Astrocyte (in vitro differentiated cells and primary cell): Measurements from ENCODE around the gene FAM221B. TPM values are rescaled to one million over a fixed set of nuclear protein-coding genes. Genes with fewer than 3 reads are reported as not detected.

Source experiments
- DNase-seq: peaks from one replicate; pipeline ENCODE4 v3.0.0-alpha.2; 2010; ENCODE audit warnings: low read depth
- FAIRE-seq: peaks from 2 replicates; lab custom pipeline; 2011; peaks lifted over from hg19 to GRCh38; lab: Jason Lieb, UNC
- H2AFZ ChIP-seq: 2 replicates; pipeline ENCODE4 v1.6.0; 2012; ENCODE audit warnings: low read depth, low read length, inconsistent platforms
- H3K27ac ChIP-seq: 2 replicates; pipeline ENCODE4 v1.5.1; 2011; ENCODE audit warnings: low read depth, low read length, inconsistent platforms
- H3K27me3 ChIP-seq: 2 replicates; pipeline ENCODE4 v1.6.0; 2011; ENCODE audit warnings: low read length, inconsistent platforms; ENCODE audit not compliant: insufficient read depth
- H3K36me3 ChIP-seq: 2 replicates; pipeline ENCODE4 v1.5.1; 2011; ENCODE audit warnings: low read length, inconsistent platforms; ENCODE audit not compliant: insufficient read depth
- H3K4me1 ChIP-seq: 2 replicates; pipeline ENCODE4 v1.5.1; 2011; ENCODE audit warnings: low read length, inconsistent platforms; ENCODE audit not compliant: insufficient read depth
- H3K4me2 ChIP-seq: 2 replicates; pipeline ENCODE4 v1.6.0; 2012; ENCODE audit warnings: low read length, inconsistent platforms
- H3K4me3 ChIP-seq: 2 replicates; pipeline ENCODE4 v1.5.1; 2011; ENCODE audit warnings: low read depth, mild to moderate bottlenecking, low read length, inconsistent platforms; ENCODE audit not compliant: insufficient read depth
- H3K79me2 ChIP-seq: 2 replicates; pipeline ENCODE4 v1.6.0; 2012; ENCODE audit warnings: mild to moderate bottlenecking, low read length, inconsistent platforms; ENCODE audit not compliant: insufficient read depth
- H3K9ac ChIP-seq: 2 replicates; pipeline ENCODE4 v1.6.0; 2012; ENCODE audit warnings: mild to moderate bottlenecking, low read length, inconsistent platforms
- H3K9me3 ChIP-seq: 2 replicates; pipeline ENCODE4 v1.5.1; 2012; ENCODE audit warnings: low read depth, mild to moderate bottlenecking, low read length, inconsistent platforms; ENCODE audit not compliant: insufficient read depth
- H4K20me1 ChIP-seq: 2 replicates; pipeline ENCODE4 v1.6.0; 2012; ENCODE audit warnings: low read length, inconsistent platforms; ENCODE audit not compliant: insufficient read depth
- H3K27ac Mint-ChIP-seq: one replicate; pipeline ENCODE4 v1.8.0; 2021; ENCODE audit warnings: mild to moderate bottlenecking, mixed read lengths; ENCODE audit not compliant: unreplicated experiment
- H3K27me3 Mint-ChIP-seq: one replicate; pipeline ENCODE4 v1.8.0; 2021; ENCODE audit warnings: low read depth, mixed read lengths; ENCODE audit not compliant: unreplicated experiment
- H3K36me3 Mint-ChIP-seq: one replicate; pipeline ENCODE4 v1.8.0; 2021; ENCODE audit warnings: low read depth, mixed read lengths; ENCODE audit not compliant: unreplicated experiment
- H3K4me1 Mint-ChIP-seq: one replicate; pipeline ENCODE4 v1.8.0; 2021; ENCODE audit warnings: low read depth, mixed read lengths; ENCODE audit not compliant: unreplicated experiment
- H3K4me3 Mint-ChIP-seq: one replicate; pipeline ENCODE4 v1.8.0; 2021; ENCODE audit warnings: mild to moderate bottlenecking, moderate library complexity, mixed read lengths; ENCODE audit not compliant: unreplicated experiment
- H3K9me3 Mint-ChIP-seq: one replicate; pipeline ENCODE4 v1.8.0; 2021; ENCODE audit warnings: mild to moderate bottlenecking, mixed read lengths; ENCODE audit not compliant: unreplicated experiment
- EZH2 ChIP-seq: IDR thresholded peaks from 2 replicates; pipeline ENCODE4 v1.6.1; 2012; ENCODE audit warnings: mild to moderate bottlenecking, low read length, inconsistent platforms; ENCODE audit not compliant: insufficient read depth
- total RNA-seq: library from RNA; stranded (reverse); gene quantifications from 2 replicates; pipeline ENCODE4 v1.2.1, GENCODE V29; 2021
- TF ChIP-seq, protein P1 (sequence below): IDR thresholded peaks from 2 replicates; pipeline ENCODE4 v1.5.1; 2011; ENCODE audit warnings: low read depth, mild to moderate bottlenecking, inconsistent platforms, low read length, moderate library complexity; ENCODE audit not compliant: insufficient read depth

Gene FAM221B
- total RNA-seq, 1 donor from 2014 or later, result not detected

DNA sequence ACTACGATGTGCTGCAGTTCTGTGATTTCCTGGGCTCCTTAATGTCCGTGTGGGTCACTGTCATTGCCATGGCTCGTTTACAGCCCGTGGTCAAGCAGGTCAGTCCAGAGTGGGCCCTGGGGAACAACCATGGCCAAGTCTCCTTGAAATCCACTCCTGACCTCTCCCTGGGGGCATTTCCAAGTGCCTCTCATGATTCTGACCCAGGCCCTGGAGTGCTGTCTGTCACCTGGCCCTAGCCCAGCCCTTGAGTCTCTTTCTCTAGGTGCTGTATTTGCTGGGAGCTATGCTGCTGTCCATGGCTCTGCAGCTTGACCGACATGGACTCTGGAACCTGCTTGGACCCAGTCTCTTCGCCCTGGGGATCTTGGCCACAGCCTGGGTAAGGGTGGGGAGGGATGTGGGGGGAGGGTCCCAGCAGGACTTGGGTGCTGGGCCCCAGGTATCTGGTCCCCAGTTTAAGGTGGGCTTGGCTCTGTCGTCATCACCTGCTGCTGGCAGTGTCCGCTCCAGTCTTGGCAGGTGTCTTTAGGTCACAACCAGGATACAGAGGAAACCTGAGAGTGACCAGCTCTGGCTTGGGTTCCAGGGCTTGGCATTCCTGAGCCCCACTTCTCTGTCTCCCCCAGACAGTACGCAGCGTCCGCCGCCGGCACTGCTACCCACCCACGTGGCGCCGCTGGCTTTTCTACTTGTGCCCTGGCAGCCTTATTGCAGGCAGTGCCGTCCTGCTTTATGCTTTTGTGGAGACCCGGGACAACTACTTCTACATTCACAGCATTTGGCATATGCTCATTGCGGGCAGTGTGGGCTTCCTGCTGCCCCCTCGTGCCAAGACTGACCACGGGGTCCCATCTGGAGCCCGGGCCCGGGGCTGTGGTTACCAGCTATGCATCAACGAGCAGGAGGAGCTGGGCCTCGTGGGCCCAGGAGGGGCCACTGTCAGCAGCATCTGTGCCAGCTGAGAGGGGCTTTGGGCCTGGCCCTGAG, 24.6 kb upstream of the FAM221B start:
- no peak overlapping the region for H3K27ac ChIP-seq
- H3K4me1 ChIP-seq, result peaks cover 3% of the 10 kb centered on the region
- H3K9ac ChIP-seq, result no peak overlapping the region
- TF ChIP-seq, protein P1, sequence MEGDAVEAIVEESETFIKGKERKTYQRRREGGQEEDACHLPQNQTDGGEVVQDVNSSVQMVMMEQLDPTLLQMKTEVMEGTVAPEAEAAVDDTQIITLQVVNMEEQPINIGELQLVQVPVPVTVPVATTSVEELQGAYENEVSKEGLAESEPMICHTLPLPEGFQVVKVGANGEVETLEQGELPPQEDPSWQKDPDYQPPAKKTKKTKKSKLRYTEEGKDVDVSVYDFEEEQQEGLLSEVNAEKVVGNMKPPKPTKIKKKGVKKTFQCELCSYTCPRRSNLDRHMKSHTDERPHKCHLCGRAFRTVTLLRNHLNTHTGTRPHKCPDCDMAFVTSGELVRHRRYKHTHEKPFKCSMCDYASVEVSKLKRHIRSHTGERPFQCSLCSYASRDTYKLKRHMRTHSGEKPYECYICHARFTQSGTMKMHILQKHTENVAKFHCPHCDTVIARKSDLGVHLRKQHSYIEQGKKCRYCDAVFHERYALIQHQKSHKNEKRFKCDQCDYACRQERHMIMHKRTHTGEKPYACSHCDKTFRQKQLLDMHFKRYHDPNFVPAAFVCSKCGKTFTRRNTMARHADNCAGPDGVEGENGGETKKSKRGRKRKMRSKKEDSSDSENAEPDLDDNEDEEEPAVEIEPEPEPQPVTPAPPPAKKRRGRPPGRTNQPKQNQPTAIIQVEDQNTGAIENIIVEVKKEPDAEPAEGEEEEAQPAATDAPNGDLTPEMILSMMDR, result no peak
- no peak for TF ChIP-seq EZH2
- no peaks in the 10 kb centered on the region for H3K79me2 ChIP-seq
- Mint-ChIP-seq H3K9me3 (peaks cover 1% of the 10 kb centered on the region), H3K4me3 (no peak overlapping the region), H3K36me3 (peaks cover 10% of the 10 kb centered on the region), H3K27me3 (peaks cover 44% of the 10 kb centered on the region), H3K4me1 (peaks cover 2% of the 10 kb centered on the region), H3K27ac (no peak overlapping the region)
- no peaks in the 10 kb centered on the region for H4K20me1 ChIP-seq
- FAIRE-seq (no peak), DNase-seq (no peak)
- no peaks in the 10 kb centered on the region for H3K9me3 ChIP-seq
- no peaks in the 10 kb centered on the region for H3K36me3 ChIP-seq
- H3K4me3 ChIP-seq, result no peak overlapping the region
- no peaks in the 10 kb centered on the region for H3K27me3 ChIP-seq
- no peak overlapping the region for H2AFZ ChIP-seq
- no peak overlapping the region for H3K4me2 ChIP-seq

DNA sequence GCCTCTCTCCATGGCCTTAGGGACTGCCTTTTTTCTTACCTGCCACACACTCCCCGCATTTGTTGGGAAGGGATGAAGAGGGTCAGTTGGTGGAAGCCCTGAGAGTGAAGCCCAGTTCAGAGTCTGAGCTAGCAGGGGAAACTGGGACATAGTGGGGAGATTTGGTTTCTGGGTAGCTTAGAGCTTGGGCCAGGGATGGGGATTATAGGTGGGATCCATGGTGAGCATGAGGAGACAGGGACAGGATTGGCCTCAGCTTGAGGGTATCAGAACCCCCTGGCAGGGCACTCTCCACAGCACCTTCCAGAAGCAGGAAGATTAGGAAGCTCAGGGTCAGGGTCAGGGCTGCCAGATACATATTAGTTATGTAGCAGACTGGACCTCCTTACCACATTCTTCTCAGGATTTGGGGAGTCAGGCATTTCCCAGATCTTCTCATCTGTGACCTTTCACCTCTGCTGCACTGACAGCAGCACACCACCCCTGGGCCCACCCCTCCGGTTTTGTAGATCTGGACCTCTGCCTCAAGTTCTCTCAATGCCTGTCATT, 23.8 kb upstream of the FAM221B start:
- Histone ChIP-seq H2AFZ (no peak overlapping the region), H3K4me2 (no peak overlapping the region), H3K79me2 (no peaks in the 10 kb centered on the region), H4K20me1 (no peaks in the 10 kb centered on the region), H3K36me3 (no peaks in the 10 kb centered on the region), H3K27me3 (no peaks in the 10 kb centered on the region), H3K9ac (no peak overlapping the region), H3K4me3 (no peak overlapping the region), H3K4me1 (peaks cover 9% of the 10 kb centered on the region), H3K27ac (no peak overlapping the region), H3K9me3 (no peaks in the 10 kb centered on the region)
- no peak for TF ChIP-seq EZH2
- TF ChIP-seq, protein P1, result no peak
- DNase-seq (no peak), FAIRE-seq (no peak)
- H3K4me3 Mint-ChIP-seq, result no peak overlapping the region
- H3K9me3 Mint-ChIP-seq, result peaks cover 3% of the 10 kb centered on the region
- peaks cover 45% of the 10 kb centered on the region for H3K27me3 Mint-ChIP-seq
- peaks cover 14% of the 10 kb centered on the region for H3K36me3 Mint-ChIP-seq
- no peak overlapping the region for H3K27ac Mint-ChIP-seq
- peaks cover 8% of the 10 kb centered on the region for H3K4me1 Mint-ChIP-seq
